Measurements from ENCODE around the gene MIEF2. TPM values are rescaled to one million over a fixed set of nuclear protein-coding genes. Genes with fewer than 3 reads are reported as not detected.

MIEF2 gene
- total RNA-seq, 1 donor from 2014 or later = 17.9 TPM

DNA sequence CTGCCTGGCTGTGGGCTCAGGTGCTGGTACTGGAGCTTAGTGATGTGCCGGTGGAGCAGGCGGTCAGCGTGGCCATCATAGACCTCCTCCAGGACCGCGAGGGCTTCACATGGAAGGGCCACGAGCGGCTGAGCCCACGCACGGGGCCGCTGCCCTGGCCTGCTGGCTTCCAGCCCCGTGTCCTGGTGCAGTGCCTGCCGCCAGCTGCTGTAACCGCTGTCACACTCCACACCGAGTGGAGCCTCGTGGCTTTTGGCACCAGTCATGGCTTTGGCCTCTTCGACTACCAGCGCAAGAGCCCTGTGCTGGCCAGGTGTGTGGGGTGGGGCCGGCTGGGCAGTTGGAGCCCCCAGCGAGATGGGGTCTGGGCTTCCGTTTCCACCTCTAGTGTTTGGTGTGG, 23.0 kb upstream of the MIEF2 start:
- no peaks in the 10 kb centered on the region for H3K36me3 Mint-ChIP-seq
- H3K27me3 Mint-ChIP-seq = no peaks in the 10 kb centered on the region
- no peak overlapping the region for H3K4me3 Mint-ChIP-seq
- no peak overlapping the region for H3K27ac Mint-ChIP-seq
- H3K9me3 Mint-ChIP-seq = no peaks in the 10 kb centered on the region
- TF ChIP-seq, protein P1, sequence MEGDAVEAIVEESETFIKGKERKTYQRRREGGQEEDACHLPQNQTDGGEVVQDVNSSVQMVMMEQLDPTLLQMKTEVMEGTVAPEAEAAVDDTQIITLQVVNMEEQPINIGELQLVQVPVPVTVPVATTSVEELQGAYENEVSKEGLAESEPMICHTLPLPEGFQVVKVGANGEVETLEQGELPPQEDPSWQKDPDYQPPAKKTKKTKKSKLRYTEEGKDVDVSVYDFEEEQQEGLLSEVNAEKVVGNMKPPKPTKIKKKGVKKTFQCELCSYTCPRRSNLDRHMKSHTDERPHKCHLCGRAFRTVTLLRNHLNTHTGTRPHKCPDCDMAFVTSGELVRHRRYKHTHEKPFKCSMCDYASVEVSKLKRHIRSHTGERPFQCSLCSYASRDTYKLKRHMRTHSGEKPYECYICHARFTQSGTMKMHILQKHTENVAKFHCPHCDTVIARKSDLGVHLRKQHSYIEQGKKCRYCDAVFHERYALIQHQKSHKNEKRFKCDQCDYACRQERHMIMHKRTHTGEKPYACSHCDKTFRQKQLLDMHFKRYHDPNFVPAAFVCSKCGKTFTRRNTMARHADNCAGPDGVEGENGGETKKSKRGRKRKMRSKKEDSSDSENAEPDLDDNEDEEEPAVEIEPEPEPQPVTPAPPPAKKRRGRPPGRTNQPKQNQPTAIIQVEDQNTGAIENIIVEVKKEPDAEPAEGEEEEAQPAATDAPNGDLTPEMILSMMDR (conservative IDR thresholded peaks at IDR 0.05) = no peak
- no peaks in the 10 kb centered on the region for H3K4me1 Mint-ChIP-seq (ENCODE audit: unreplicated experiment)
- no peak for DNase-seq (ENCODE audit: extremely low spot score, unreplicated experiment)

DNA sequence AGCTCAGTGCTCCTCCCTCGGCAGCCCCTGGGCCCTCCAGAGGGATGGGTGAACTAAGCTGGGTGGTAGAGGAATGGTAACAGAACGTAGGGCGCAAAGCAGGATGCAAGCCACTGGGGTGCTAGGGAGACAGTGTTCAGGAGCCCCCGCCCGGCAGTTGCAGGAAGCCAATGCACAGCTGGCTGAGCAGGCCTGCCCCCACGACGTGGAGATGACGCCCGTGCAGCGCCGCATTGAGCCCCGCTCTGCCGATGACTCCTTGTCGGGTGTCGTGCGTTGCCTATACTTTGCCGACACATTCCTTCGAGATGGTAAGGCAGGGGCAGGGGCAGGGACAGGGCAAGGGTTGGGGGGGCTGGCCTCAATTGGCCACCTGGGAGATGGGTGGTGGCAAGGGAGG, 22.2 kb upstream of the MIEF2 start:
- Mint-ChIP-seq H3K4me3 (no peak overlapping the region), H3K36me3 (no peaks in the 10 kb centered on the region), H3K9me3 (no peaks in the 10 kb centered on the region), H3K27ac (no peak overlapping the region), H3K4me1 (ENCODE audit: unreplicated experiment) (no peaks in the 10 kb centered on the region), H3K27me3 (no peaks in the 10 kb centered on the region)
- DNase-seq (ENCODE audit: extremely low spot score, unreplicated experiment) = no peak
- TF ChIP-seq, protein P1 (conservative IDR thresholded peaks at IDR 0.05) = no peak

DNA sequence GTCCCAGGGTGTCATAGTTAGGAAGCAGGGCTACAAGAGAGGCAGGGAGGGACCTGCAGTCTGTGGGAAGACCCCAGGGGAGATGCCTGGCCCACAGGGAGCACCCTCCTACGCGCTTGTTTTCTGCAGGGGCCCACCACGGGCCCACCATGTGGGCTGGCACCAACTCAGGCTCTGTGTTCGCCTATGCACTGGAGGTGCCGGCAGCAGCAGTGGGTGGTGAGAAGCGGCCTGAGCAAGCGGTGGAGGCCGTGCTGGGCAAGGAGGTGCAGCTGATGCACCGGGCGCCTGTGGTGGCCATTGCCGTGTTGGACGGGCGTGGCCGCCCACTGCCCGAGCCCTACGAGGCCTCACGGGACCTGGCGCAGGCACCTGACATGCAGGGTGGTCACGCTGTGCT, 20.0 kb upstream of the MIEF2 start:
- DNase-seq (ENCODE audit: extremely low spot score, unreplicated experiment) = no peak
- no peak overlapping the region for H3K27ac Mint-ChIP-seq
- H3K27me3 Mint-ChIP-seq = no peaks in the 10 kb centered on the region
- H3K4me3 Mint-ChIP-seq = no peak overlapping the region
- H3K4me1 Mint-ChIP-seq (ENCODE audit: unreplicated experiment) = no peaks in the 10 kb centered on the region
- no peaks in the 10 kb centered on the region for H3K36me3 Mint-ChIP-seq
- TF ChIP-seq, protein P1 (conservative IDR thresholded peaks at IDR 0.05) = no peak
- H3K9me3 Mint-ChIP-seq = no peaks in the 10 kb centered on the region

DNA sequence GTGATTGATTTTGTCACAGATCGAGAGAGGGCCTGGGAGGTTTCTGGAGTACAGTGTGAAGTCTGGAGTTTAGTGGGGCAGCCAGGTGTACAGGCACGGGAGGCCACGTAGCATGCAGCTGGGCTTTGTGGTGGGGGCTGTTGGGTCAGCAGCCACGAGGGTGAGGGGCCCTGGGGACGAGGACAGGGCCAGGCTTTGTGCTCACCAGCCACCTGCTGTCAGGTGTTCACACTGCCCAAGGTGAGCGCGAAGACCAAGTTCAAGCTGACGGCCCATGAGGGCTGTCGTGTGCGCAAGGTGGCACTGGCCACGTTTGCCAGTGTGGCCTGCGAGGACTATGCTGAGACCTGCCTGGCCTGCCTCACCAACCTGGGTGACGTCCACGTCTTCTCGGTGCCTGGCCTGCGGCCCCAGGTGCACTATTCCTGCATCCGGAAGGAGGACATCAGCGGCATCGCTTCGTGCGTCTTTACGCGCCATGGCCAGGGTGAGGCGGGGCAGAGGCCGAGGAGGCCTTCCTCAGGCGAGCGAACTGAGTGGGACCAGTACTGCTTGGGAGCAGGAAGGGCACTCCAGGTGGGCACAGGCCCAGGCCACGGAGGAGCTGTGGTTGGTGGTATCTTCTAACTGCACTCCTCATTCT, 19.1 kb upstream of the MIEF2 start:
- TF ChIP-seq, protein P1 (conservative IDR thresholded peaks at IDR 0.05) = no peak
- Mint-ChIP-seq H3K36me3 (no peaks in the 10 kb centered on the region), H3K27ac (no peak overlapping the region), H3K4me3 (no peak overlapping the region), H3K9me3 (no peaks in the 10 kb centered on the region), H3K27me3 (no peaks in the 10 kb centered on the region), H3K4me1 (ENCODE audit: unreplicated experiment) (no peaks in the 10 kb centered on the region)
- no peak for DNase-seq (ENCODE audit: extremely low spot score, unreplicated experiment)

DNA sequence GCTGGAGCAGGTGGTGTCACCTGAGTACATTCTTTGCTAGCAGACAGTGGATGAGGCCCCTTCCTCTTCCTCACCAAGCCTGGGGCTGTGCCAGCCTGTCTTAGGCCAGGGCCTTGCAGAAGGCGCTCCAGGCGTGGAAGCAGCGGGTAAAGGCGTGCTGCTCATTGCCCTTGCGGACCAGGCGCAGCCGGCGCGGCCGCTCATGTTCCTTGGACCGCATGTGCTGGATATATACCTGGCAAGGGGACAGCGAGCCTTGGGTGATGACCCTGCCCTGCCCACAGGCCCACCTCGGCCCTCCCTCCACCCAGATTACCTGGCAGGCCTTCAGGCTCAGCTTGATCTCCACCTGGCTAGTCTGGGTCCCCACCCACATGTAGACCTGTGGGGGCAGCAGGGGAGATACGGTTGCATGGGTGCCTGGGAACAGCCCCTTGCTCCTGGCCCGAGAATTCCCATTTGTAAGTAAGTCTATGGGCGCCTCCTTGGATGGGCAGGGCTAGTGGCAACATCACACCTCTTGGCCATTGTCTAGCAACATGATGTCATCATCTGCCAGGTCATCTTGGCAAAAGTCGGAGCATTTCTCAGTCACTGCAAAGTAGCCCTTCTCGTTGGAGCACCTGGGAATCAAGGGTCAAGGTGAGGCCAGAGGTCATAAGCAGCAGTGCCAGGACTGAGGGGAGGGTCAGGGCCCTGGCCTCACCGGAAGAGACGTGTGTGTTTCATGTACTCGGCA, 15.3 kb upstream of the MIEF2 start:
- TF ChIP-seq, protein P1 (conservative IDR thresholded peaks at IDR 0.05) = no peak
- DNase-seq (ENCODE audit: extremely low spot score, unreplicated experiment) = no peak
- Mint-ChIP-seq H3K9me3 (no peaks in the 10 kb centered on the region), H3K27me3 (no peaks in the 10 kb centered on the region), H3K36me3 (peaks cover 8% of the 10 kb centered on the region), H3K4me1 (ENCODE audit: unreplicated experiment) (peaks cover 12% of the 10 kb centered on the region), H3K27ac (no peak overlapping the region), H3K4me3 (no peak overlapping the region)

Measured in type B pancreatic cell (in vitro differentiated cells).